Epithelial cell of proximal tubule (primary cell): Measurements from ENCODE around the gene C11orf52. TPM values are rescaled to one million over a fixed set of nuclear protein-coding genes. Genes with fewer than 3 reads are reported as not detected.

Experiments
- DNase-seq: peaks from one replicate; pipeline ENCODE4 v3.0.0-alpha.2; 2011; ENCODE audit warnings: low read depth
- H3K4me3 ChIP-seq: 2 replicates; pipeline ENCODE4 v1.5.1; 2011; ENCODE audit warnings: low read depth, mild to moderate bottlenecking, low read length
- CTCF ChIP-seq: conservative IDR thresholded peaks from 2 replicates; pipeline ENCODE4 v1.5.1; 2012; ENCODE audit warnings: low read depth, mild to moderate bottlenecking, low read length
- total RNA-seq: library from RNA; depleted of rRNA; stranded (reverse); fragments of >200 nt; gene quantifications from 2 replicates; pipeline ENCODE4 v1.2.3, GENCODE V29; 2015

C11orf52 gene
- total RNA-seq, 1 donor from 2014 or later, result 4.0 TPM

- peak; percentile 96 for DNase-seq
- no peak overlapping the region for H3K4me3 ChIP-seq
- TF ChIP-seq CTCF, result no peak
These were observed 25.9 kb downstream of the C11orf52 start for GRCh38 chr11:111944651-111945051.

- no peak for TF ChIP-seq CTCF
- no peak overlapping the region for H3K4me3 ChIP-seq
These were observed 26.5 kb downstream of the C11orf52 start for GRCh38 chr11:111945198-111945597.

GRCh38 chr11:111946499-111946898 is 27.8 kb downstream of the C11orf52 start:
- DNase-seq, result no peak
- no peak for TF ChIP-seq CTCF
- H3K4me3 ChIP-seq, result no peak overlapping the region

More at GRCh38 chr11:111945198-111945597, 26.5 kb downstream of the C11orf52 start:
- no peak for DNase-seq

- H3K4me3 ChIP-seq, result no peak overlapping the region
- TF ChIP-seq CTCF, result no peak
- DNase-seq, result no peak
These were observed 28.4 kb downstream of the C11orf52 start for GRCh38 chr11:111947143-111947542.

GRCh38 chr11:111949519-111950426 is 31.1 kb downstream of the C11orf52 start:
- DNase-seq, result no peak
- TF ChIP-seq CTCF, result no peak

GRCh38 chr11:111951565-111951964 is 32.9 kb downstream of the C11orf52 start:
- DNase-seq, result no peak
- no peak overlapping the region for H3K4me3 ChIP-seq
- TF ChIP-seq CTCF, result no peak

More at GRCh38 chr11:111949519-111950426, 31.1 kb downstream of the C11orf52 start:
- no peak overlapping the region for H3K4me3 ChIP-seq
